H1 (cell line): ENCODE results near the gene TMEM174. TPM values are rescaled to one million over a fixed set of nuclear protein-coding genes. Genes with fewer than 3 reads are reported as not detected.

ENCODE experiments used
- CTCF ChIA-PET: fragments of 300-600 bp; sonication (Branson Sonifier 250); formaldehyde crosslinking; loops from one replicate; lab custom pipeline; 2021; ENCODE audit not compliant: partially characterized antibody; lab: Charles Lee
- POLR2A ChIA-PET: fragments of 300-600 bp; sonication (Branson Sonifier 250); formaldehyde crosslinking; loops from one replicate; lab custom pipeline; 2021; ENCODE audit warnings: inconsistent platforms; ENCODE audit not compliant: partially characterized antibody; lab: Charles Lee
- DNase-seq, 2 experiments: peaks; one replicate each; pipeline versions ENCODE4 v3.0.0 to v3.0.0-alpha.2; 2010 to 2022; ENCODE audit warnings: low spot score in 2 of 2, low read depth in 1 of 2, mixed read lengths in 1 of 2
- FAIRE-seq: peaks from 2 replicates; lab custom pipeline; 2011; peaks lifted over from hg19 to GRCh38; lab: Jason Lieb, UNC
- H2AFZ ChIP-seq: 2 replicates; pipeline ENCODE4 v1.8.1; 2012; ENCODE audit warnings: low read length, inconsistent platforms
- H2AK5ac ChIP-seq: 2 replicates; pipeline ENCODE4 v1.6.1; 2013; ENCODE audit warnings: low read depth, low read length
- H2BK120ac ChIP-seq: replicated peaks from 2 replicates; pipeline ENCODE3; 2013; ENCODE audit warnings: low read depth, low read length, inconsistent platforms
- H2BK12ac ChIP-seq: 2 replicates; pipeline ENCODE4 v1.6.1; 2013; ENCODE audit warnings: low read depth, low read length
- H2BK15ac ChIP-seq: 2 replicates; pipeline ENCODE4 v1.6.1; 2013; ENCODE audit warnings: low read length
- H2BK20ac ChIP-seq: 2 replicates; pipeline ENCODE4 v1.6.1; 2013; ENCODE audit warnings: low read length
- H2BK5ac ChIP-seq: 2 replicates; pipeline ENCODE4 v1.6.1; 2013; ENCODE audit warnings: low read depth, low read length
- H3K14ac ChIP-seq: 2 replicates; pipeline ENCODE4 v1.6.1; 2013; ENCODE audit warnings: inconsistent platforms; ENCODE audit not compliant: insufficient read length
- H3K18ac ChIP-seq: 2 replicates; pipeline ENCODE4 v1.6.1; 2013; ENCODE audit warnings: low read length; ENCODE audit errors: extremely low read depth
- H3K23ac ChIP-seq: 2 replicates; pipeline ENCODE4 v1.6.1; 2013; ENCODE audit warnings: inconsistent platforms; ENCODE audit not compliant: insufficient read length
- H3K23me2 ChIP-seq: 2 replicates; pipeline ENCODE4 v1.6.1; 2013; ENCODE audit warnings: low read depth, low read length
- H3K27ac ChIP-seq: 2 replicates; pipeline ENCODE4 v1.6.1; 2011; ENCODE audit warnings: low read depth, low read length, inconsistent platforms
- H3K27me3 ChIP-seq, 4 experiments: replicated peaks in 1 of 4; 1 replicate in 1 of 4; 2 replicates in 3 of 4; pipeline versions ENCODE4 v1.6.1 to v1.8.1; 2011 to 2013; ENCODE audit warnings: low read length in 3 of 4, mild to moderate bottlenecking in 3 of 4, inconsistent platforms in 2 of 4, mixed read lengths in 2 of 4, moderate library complexity in 1 of 4; ENCODE audit not compliant: control insufficient read depth in 3 of 4, insufficient read depth in 3 of 4; ENCODE audit errors: extremely low read depth in 1 of 4
- H3K36me3 ChIP-seq, 4 experiments: 2 replicates each; pipeline versions ENCODE4 v1.6.1 to v1.8.1; 2011 to 2013; ENCODE audit warnings: mild to moderate bottlenecking in 4 of 4, low read length in 3 of 4, moderate library complexity in 2 of 4, control low read depth in 1 of 4, inconsistent platforms in 1 of 4; ENCODE audit not compliant: insufficient read depth in 4 of 4, control insufficient read depth in 2 of 4
- H3K4ac ChIP-seq: replicated peaks from 2 replicates; pipeline ENCODE3; 2013; ENCODE audit warnings: low read length, low read depth, mixed read lengths, inconsistent platforms; ENCODE audit not compliant: insufficient read length
- H3K4me1 ChIP-seq, 4 experiments: replicated peaks in 1 of 4; 1 replicate in 1 of 4; 2 replicates in 3 of 4; pipeline versions ENCODE4 v1.6.1 to v1.8.1; 2011 to 2013; ENCODE audit warnings: low read length in 3 of 4, inconsistent platforms in 2 of 4, mixed read lengths in 1 of 4; ENCODE audit not compliant: insufficient read depth in 4 of 4, control insufficient read depth in 3 of 4
- H3K4me2 ChIP-seq, 2 experiments: 2 replicates each; pipeline versions ENCODE4 v1.6.1 to v1.8.1; 2011 to 2013; ENCODE audit warnings: low read depth in 2 of 2, low read length in 2 of 2, control low read depth in 1 of 2, inconsistent platforms in 1 of 2, mild to moderate bottlenecking in 1 of 2; ENCODE audit not compliant: insufficient read depth in 1 of 2
- H3K4me3 ChIP-seq, 4 experiments: fragments of 200-600, 300-600 bp in 1 of 4; sonication (generic), shearing (Covaris generic), sonication (Bioruptor Twin) in 1 of 4; 2 replicates each; pipeline versions ENCODE4 v1.5.1 to v1.8.1; 2011 to 2016; ENCODE audit warnings: low read length in 4 of 4, low read depth in 3 of 4, control low read depth in 2 of 4, inconsistent platforms in 2 of 4, mild to moderate bottlenecking in 2 of 4, mixed read lengths in 1 of 4, moderate library complexity in 1 of 4; ENCODE audit not compliant: insufficient read depth in 2 of 4; ENCODE audit errors: extremely low read depth in 1 of 4
- H3K56ac ChIP-seq: replicated peaks from 2 replicates; pipeline ENCODE3; 2013; ENCODE audit warnings: low read depth, mild to moderate bottlenecking, mixed read lengths, low read length, inconsistent platforms; ENCODE audit not compliant: insufficient read length
- H3K79me1 ChIP-seq: 2 replicates; pipeline ENCODE4 v1.6.1; 2013; ENCODE audit warnings: low read depth, low read length, control low read depth
- H3K79me2 ChIP-seq, 2 experiments: 2 replicates each; pipeline versions ENCODE4 v1.6.1 to v1.8.1; 2012 to 2013; ENCODE audit warnings: low read length in 2 of 2, mild to moderate bottlenecking in 2 of 2, inconsistent platforms in 1 of 2; ENCODE audit not compliant: insufficient read depth in 2 of 2, control insufficient read depth in 1 of 2
- H3K9ac ChIP-seq, 4 experiments: replicated peaks in 1 of 4; 1 replicate in 1 of 4; 2 replicates in 3 of 4; pipeline versions ENCODE4 v1.6.1 to v1.8.1; 2011 to 2013; ENCODE audit warnings: low read depth in 3 of 4, low read length in 3 of 4, control low read depth in 2 of 4, mild to moderate bottlenecking in 2 of 4, moderate library complexity in 2 of 4, inconsistent platforms in 1 of 4; ENCODE audit errors: extremely low read depth in 1 of 4
- H3K9me3 ChIP-seq, 2 experiments: 2 replicates each; pipeline versions ENCODE4 v1.6.1 to v1.8.1; 2012 to 2013; ENCODE audit warnings: mild to moderate bottlenecking in 2 of 2, moderate library complexity in 2 of 2, control low read depth in 1 of 2, inconsistent platforms in 1 of 2, low read depth in 1 of 2, low read length in 1 of 2, mixed read lengths in 1 of 2; ENCODE audit not compliant: insufficient read depth in 2 of 2
- H4K20me1 ChIP-seq, 2 experiments: replicated peaks in 1 of 2; 2 replicates each; pipeline versions ENCODE3 to v1.8.1; 2011 to 2013; ENCODE audit warnings: inconsistent platforms in 2 of 2, low read length in 2 of 2, mild to moderate bottlenecking in 1 of 2; ENCODE audit not compliant: insufficient read depth in 2 of 2, control insufficient read depth in 1 of 2
- H4K5ac ChIP-seq: 2 replicates; pipeline ENCODE4 v1.6.1; 2013; ENCODE audit warnings: low read length, low read depth, mixed read lengths, inconsistent platforms; ENCODE audit not compliant: insufficient read length
- H4K8ac ChIP-seq: 2 replicates; pipeline ENCODE4 v1.8.0; 2013; ENCODE audit warnings: mild to moderate bottlenecking, moderate library complexity, low read length, inconsistent platforms; ENCODE audit not compliant: insufficient read depth; ENCODE audit errors: extremely low read depth
- H4K91ac ChIP-seq: replicated peaks from 2 replicates; pipeline ENCODE3; 2013; ENCODE audit warnings: low read length, mixed read lengths, inconsistent platforms; ENCODE audit not compliant: insufficient read length
- CBX8 ChIP-seq: fragments of 300-800, 300-1000 bp; sonication (generic); IDR thresholded peaks from 2 replicates; pipeline ENCODE4 v1.7.1; 2016; ENCODE audit warnings: low read depth, low read length, borderline replicate concordance
- GABPA ChIP-seq: IDR thresholded peaks from 2 replicates; pipeline ENCODE4 v1.6.1; 2011; ENCODE audit warnings: mild to moderate bottlenecking, low read length, moderate library complexity, borderline replicate concordance; ENCODE audit not compliant: insufficient read depth
- JUN ChIP-seq: IDR thresholded peaks from 2 replicates; pipeline ENCODE4 v1.6.1; 2011; ENCODE audit warnings: low read depth, mild to moderate bottlenecking, improper control_type of control experiment, low read length
- NANOG ChIP-seq: IDR thresholded peaks from 2 replicates; pipeline ENCODE4 v1.6.1; 2011; ENCODE audit warnings: low read length, low read depth, mild to moderate bottlenecking, inconsistent platforms; ENCODE audit not compliant: insufficient read depth, poor library complexity, severe bottlenecking
- NRF1 ChIP-seq: IDR thresholded peaks from 2 replicates; pipeline ENCODE4 v1.6.1; 2011; ENCODE audit warnings: mild to moderate bottlenecking, low read depth, low read length, improper control_type of control experiment
- WGBS, 2 experiments: shearing (Covaris generic) in 1 of 2; methylation state at CpG; one replicate each; pipeline versions ENCODE4 v1.1.6 to v1.1.7; 2013 to 2015; ENCODE audit warnings: low lambda C conversion rate in 2 of 2, mixed read lengths in 2 of 2, inconsistent platforms in 1 of 2, low coverage in 1 of 2, missing lambda C conversion rate in 1 of 2; ENCODE audit not compliant: insufficient replicate concordance in 2 of 2, insufficient coverage in 1 of 2, insufficient read length in 1 of 2; ENCODE audit errors: extremely low coverage in 1 of 2, missing lambda C conversion rate in 1 of 2; 5-methylcytosine and 5-hydroxymethylcytosine counted together
- polyA plus RNA-seq, 7 experiments: library from polyadenylated mRNA; depleted of rRNA in 3 of 7; stranded (reverse) in 5 of 7; unstranded in 2 of 7; fragments of >200 nt in 5 of 7; fragments of 200-250 nt in 2 of 7; gene quantifications; 1 replicate in 5 of 7; 2 replicates in 1 of 7; 4 replicates in 1 of 7; pipeline versions ENCODE4 v1.2.1 to v1.2.3, GENCODE V29; 2011 to 2013; ENCODE audit warnings: missing spikeins in 2 of 7, mixed read lengths in 2 of 7
- total RNA-seq: library from RNA; stranded (reverse); fragmentation: NEBNext Ultra II Directional; extraction: Animal tissue kit (Norgen Biotek cat#: 25700); gene quantifications from 2 replicates; pipeline ENCODE4 v1.2.1, GENCODE V29; 2021
- TF ChIP-seq, protein P1 (sequence below), 3 experiments: IDR thresholded peaks; 1 replicate in 2 of 3; 2 replicates in 1 of 3; pipeline versions ENCODE4 v1.5.1 to v1.6.1; 2011; ENCODE audit warnings: low read length in 3 of 3, mild to moderate bottlenecking in 3 of 3, inconsistent platforms in 2 of 3, low read depth in 1 of 3, moderate library complexity in 1 of 3; ENCODE audit not compliant: insufficient read depth in 1 of 3; ENCODE audit errors: control extremely low read depth in 1 of 3
- TF ChIP-seq, protein P2 (sequence below): IDR thresholded peaks from 2 replicates; pipeline ENCODE4 v1.6.1; 2011; ENCODE audit warnings: low read depth, mild to moderate bottlenecking, low read length; ENCODE audit not compliant: insufficient read depth

The TMEM174 gene
- total and polyA plus RNA-seq, 2 of the 8 experiments (the other 6 are each of a cell fraction or from before 2014, with no cell fraction given), result not detected

DNA sequence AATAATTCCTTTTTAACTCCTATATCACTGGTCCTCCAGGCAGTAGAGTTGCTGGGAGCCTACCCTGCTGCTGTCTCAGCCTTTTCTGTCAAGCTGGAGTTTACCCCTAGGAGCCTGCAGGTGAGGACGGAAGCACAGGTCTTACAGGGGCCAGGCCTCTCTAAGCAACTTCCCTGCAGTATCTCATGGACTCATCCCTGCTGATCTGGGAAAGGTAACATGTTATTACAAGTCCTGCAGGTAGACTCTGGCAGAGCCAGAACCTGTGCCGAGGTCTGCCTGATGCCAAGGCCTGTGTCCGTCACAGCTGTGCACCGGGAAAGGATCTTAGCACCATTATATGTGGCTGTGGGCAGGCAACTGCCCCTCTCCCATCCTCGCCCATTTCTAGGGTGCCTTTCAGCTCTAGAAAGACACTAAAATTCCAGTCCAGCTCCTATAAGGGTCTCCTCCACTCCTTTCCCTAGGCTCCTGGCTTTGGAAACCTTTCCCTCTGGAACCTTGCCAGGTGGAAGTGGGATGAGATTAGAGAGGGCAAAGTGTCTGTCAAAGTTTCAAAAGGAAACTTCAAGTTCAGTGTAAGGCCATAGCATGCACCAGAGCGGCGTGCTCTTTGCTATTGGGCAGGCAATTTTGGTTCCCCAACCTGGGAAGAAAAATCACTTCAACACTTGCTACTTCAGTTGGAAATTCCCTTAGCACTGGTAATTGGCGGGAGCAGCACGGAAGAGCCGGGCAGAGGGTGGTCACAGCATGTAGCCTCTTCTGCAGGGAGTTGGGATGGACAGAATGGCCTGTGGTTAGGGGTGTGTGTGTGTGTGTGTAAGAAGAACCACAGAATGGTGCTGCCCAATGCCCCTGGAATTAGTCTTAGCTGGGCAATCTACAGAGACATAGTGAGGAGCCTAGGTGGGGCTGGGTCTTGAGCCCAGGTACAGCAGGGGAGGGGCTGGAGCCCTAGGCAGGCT is 35.1 kb upstream of the TMEM174 start:
- 88% methylated on average over 10 of the region's 10 CpGs; no CpG with 5 or more reads in 1 of the 2 experiments for WGBS, 2 experiments
- H3K18ac ChIP-seq, result no peak overlapping the region
- no peak overlapping the region for H2BK20ac ChIP-seq
- H2BK120ac ChIP-seq, result no peak overlapping the region
- H3K36me3 ChIP-seq, result no peaks in the 10 kb centered on the region
- no peaks in the 10 kb centered on the region; a peak in 1 of 7 replicates for H3K27me3 ChIP-seq
- 0 out of 2 replicates have a peak overlapping the region, but pooled peaks have one; percentile 46 for H2AFZ ChIP-seq
- H3K4me2 ChIP-seq, result no peak overlapping the region
- H3K14ac ChIP-seq, result no peak overlapping the region
- H4K91ac ChIP-seq, result no peak overlapping the region
- CTCF ChIA-PET, result interaction anchor here (0.7 to 4.7 kb wide), 9 partner anchors 13 to 161 kb away, joined by 3 to 41 read pairs (median 5); partner anchors contain the start of gene TMEM174
- no peaks in the 10 kb centered on the region for H3K79me1 ChIP-seq
- no peak overlapping the region for H2BK12ac ChIP-seq
- no peaks in the 10 kb centered on the region for H3K9me3 ChIP-seq
- H3K4me3 ChIP-seq, result no peak overlapping the region
- DNase-seq (no peak), FAIRE-seq (no peak)
- no peaks in the 10 kb centered on the region for H3K79me2 ChIP-seq
- H2BK15ac ChIP-seq, result no peak overlapping the region
- H3K27ac ChIP-seq, result no peak overlapping the region; the same call in 1 of the 2 replicates
- H3K23me2 ChIP-seq, result no peaks in the 10 kb centered on the region
- no peak overlapping the region for H4K8ac ChIP-seq
- no peak overlapping the region for H2AK5ac ChIP-seq
- H3K23ac ChIP-seq, result no peak overlapping the region
- H3K4ac ChIP-seq, result no peak overlapping the region
- no peak overlapping the region for H4K5ac ChIP-seq
- no peak overlapping the region for H3K9ac ChIP-seq
- no peak overlapping the region for H3K56ac ChIP-seq
- H3K4me1 ChIP-seq, result peaks cover 0 to 10% (median 3%) of the 10 kb centered on the region in 4 experiments; a peak in 3 of 7 replicates
- POLR2A ChIA-PET, result interaction anchor here (1.6 kb wide), 1 partner anchor 31 kb away, joined by 3 read pairs; no protein-coding TSS in a partner anchor
- H2BK5ac ChIP-seq, result no peak overlapping the region
- no peaks in the 10 kb centered on the region for H4K20me1 ChIP-seq
- TF ChIP-seq NRF1 (no peak), CBX8 (no peak), JUN (no peak), GABPA (no peak), NANOG (no peak)
- TF ChIP-seq, protein P1, sequence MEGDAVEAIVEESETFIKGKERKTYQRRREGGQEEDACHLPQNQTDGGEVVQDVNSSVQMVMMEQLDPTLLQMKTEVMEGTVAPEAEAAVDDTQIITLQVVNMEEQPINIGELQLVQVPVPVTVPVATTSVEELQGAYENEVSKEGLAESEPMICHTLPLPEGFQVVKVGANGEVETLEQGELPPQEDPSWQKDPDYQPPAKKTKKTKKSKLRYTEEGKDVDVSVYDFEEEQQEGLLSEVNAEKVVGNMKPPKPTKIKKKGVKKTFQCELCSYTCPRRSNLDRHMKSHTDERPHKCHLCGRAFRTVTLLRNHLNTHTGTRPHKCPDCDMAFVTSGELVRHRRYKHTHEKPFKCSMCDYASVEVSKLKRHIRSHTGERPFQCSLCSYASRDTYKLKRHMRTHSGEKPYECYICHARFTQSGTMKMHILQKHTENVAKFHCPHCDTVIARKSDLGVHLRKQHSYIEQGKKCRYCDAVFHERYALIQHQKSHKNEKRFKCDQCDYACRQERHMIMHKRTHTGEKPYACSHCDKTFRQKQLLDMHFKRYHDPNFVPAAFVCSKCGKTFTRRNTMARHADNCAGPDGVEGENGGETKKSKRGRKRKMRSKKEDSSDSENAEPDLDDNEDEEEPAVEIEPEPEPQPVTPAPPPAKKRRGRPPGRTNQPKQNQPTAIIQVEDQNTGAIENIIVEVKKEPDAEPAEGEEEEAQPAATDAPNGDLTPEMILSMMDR (IDR thresholded peaks at IDR 0.05; ENCODE audit: control extremely low read depth in 1 of 3, insufficient read depth in 1 of 3, low read depth in 1 of 3, low read length in 3 of 3), result no peak
- TF ChIP-seq, protein P2, sequence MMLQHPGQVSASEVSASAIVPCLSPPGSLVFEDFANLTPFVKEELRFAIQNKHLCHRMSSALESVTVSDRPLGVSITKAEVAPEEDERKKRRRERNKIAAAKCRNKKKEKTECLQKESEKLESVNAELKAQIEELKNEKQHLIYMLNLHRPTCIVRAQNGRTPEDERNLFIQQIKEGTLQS, result no peak
